SK-N-MC (cell line): Measurements from ENCODE around the gene IWS1.

Source experiments
- EZH2 ChIP-seq: fragments of 200-600 bp; sonication (generic); IDR thresholded peaks from one replicate; pipeline ENCODE4 v1.6.1; 2017; ENCODE audit warnings: antibody characterized with exemption
- POLR2AphosphoS5 ChIP-seq: IDR thresholded peaks from 2 replicates; pipeline ENCODE4 v1.6.1; 2012; ENCODE audit warnings: mild to moderate bottlenecking, low read depth, low read length, borderline replicate concordance

- TF ChIP-seq EZH2 (no peak), POLR2AphosphoS5 (no peak)
These were observed 5.9 kb downstream of the IWS1 start for GRCh38 chr2:127520424-127520823.
